ENCODE measurements around the gene NELL2.
"Not testable (repeated sequence)": the region's sequence is repeated elsewhere in the genome, so short reads cannot be mapped to it uniquely, and the experiment has no call there.

The NELL2 gene

DNA sequence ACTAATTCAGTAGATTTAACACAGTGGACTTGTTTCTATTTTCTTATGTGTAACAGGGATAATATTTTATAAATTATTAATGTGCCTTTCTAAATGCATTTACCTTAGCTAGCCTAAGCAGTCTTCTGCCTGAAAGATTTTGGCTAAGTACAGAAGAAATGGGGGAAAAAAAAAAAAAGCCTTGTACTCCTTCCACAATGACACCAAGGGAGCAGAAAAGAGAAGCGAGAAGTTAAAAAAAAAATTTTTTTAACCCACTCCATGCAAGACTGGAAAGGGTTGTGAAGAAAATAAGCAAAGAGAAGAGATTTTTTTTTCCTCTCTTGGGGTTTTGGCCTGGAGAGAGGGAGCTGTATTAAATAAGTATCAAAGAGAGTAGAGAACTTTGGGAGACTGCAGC, 28.7 kb downstream of the NELL2 start:
- DNase-seq = no peak

DNA sequence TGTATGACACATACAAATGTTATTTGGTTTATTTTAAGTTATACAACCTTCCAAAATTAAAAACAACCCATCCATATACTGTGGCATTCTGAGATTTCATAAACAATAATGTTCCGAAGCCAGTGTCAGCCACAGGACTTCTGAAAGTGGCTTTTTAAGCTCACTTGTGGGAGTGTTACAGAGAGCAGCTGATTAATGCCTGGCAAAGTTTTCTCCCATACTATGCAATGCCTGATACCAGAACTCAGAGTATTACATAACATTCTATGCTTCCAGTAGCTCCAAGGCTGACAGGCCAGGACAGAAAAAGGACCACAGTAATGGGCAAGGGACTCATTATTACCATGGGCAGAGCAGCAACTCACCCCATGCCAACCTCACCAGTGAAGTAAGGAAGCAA, 29.3 kb downstream of the NELL2 start:
- no peak for DNase-seq

GRCh38 chr12:44842669-44843068, 33.4 kb downstream of the NELL2 start:
- no peak for DNase-seq

DNA sequence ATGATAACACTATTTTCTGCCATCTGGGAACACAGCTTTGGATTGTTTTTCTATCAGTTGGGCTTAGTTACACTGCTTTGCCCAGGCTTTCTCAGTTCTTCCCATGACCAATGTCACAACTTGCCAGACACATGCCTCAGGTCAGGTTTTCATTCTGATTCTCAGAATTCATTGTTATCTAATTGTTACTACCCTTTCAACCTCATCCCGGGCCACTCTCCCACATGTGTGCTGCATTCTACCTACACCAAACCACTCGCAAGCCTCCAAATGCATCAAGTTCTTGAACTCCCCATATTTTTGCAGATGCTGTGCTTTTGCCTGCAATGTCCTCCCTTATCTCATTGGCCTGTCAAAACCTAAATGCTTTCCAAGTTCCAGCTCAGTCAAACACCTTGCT, 36.3 kb downstream of the NELL2 start:
- no peak for DNase-seq

GRCh38 chr12:44837114-44837755, 38.9 kb downstream of the NELL2 start:
- no peak for DNase-seq

GRCh38 chr12:44835641-44836379, 40.3 kb downstream of the NELL2 start:
- no peak for DNase-seq

GRCh38 chr12:44834996-44835395, 41.1 kb downstream of the NELL2 start:
- DNase-seq = not testable (repeated sequence)

DNA sequence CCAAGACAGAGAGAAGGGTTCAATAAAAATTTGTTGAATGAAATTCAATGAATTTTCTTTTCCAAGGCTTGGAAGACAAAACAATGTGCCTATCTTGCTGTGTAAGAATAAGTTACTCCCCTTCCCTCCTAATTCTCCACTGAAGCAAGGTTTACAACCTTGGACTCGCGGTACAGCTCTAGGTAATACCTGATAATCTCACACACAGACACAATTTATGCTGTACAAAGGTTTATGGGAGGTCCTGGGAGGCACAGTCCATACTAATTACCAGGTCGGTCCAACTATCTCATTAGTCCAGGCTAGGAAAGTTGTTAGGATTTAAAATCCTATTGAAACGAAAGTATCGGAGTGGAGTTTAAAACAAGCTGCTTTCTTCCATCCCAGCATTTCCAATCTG, 42.6 kb downstream of the NELL2 start:
- no peak for DNase-seq

GRCh38 chr12:44830566-44831055, 45.5 kb downstream of the NELL2 start:
- DNase-seq = no peak

DNA sequence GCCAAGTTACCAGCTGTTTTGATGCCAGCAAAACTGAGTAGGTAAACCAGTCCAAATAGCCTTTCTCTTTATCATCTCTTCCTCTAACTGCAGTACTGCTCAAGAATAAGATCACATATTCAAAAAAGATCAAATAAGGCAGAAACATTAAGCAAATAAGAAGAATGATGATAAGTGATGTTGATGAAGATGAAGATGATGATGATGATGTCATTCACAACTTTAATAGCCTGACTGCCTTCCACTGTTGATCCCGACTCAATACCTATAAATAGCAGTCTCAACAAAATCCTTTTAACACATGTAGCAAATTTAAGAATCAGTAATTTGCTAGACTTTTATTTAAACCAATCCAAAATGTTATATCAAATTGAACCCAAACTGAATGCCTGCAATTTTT, 47.1 kb downstream of the NELL2 start:
- no peak for DNase-seq

- DNase-seq = no peak
Observed at GRCh38 chr12:44827832-44828438, 48.2 kb downstream of the NELL2 start.

GRCh38 chr12:44821702-44822101, 54.4 kb downstream of the NELL2 start:
- not testable (repeated sequence) for DNase-seq

GRCh38 chr12:44819884-44820283, 56.2 kb downstream of the NELL2 start:
- DNase-seq = no peak

DNA sequence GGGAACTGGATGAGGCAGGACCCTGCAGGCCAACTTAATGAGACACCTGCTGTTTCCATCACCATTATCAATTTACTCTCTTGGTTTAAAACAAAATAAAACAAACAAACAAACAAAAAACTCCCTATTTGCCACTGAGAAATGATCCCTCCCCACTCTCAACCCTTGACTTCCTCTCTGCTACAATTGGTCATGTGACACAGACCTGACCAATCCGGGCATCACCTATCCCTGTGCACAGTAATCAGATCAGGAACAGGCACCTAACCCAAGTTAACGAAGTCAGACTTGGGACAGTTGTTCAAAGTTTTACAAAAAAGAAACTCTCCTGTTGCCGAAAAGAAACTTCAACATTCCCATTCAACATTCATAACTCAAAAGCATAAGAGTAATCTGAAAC, 58.4 kb downstream of the NELL2 start:
- DNase-seq = no peak

DNA sequence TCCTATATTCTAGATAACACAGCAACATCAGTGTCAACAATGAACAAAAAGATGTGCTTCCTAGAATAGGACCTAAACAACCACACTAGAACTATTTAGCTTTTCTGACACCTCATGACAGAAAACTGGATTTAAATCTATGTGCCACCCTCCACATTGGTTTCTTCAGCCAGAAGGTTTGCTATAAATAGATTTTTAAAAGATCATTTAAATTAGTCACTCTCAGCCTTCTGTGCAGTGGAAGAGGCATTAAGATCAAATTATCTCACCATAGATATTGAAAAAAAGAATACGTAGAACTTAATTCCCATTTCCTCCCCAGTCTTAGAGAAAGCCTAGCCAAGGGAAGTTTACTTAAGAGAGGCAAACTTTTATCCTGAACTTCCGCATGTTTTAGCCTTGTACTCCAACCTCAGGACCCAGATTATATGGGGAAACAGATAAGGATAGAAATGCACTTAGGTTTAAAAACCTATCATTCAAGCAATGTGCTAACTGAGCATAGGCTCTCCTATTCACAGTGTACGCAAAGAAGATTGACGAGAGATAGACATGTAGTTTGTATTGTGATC, 59.6 kb downstream of the NELL2 start:
- DNase-seq = no peak

DNA sequence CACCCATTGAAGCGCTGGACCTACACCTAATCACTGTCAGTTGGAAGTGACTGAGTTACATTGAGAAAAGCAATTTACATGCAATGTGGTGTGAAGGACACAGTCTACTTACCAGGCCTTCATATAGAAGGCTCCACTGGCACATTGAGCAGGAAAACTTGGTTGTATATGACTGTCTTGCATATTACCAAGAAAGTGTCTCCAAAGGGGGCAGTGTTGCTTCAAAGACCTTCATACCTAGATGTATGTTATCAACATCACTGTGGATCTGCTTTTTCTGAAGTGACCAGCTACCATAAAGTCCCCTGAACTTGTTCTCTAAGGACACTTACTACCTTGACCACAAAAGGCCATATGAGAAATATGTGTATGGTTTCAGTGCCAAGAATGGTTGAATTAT, 64.1 kb downstream of the NELL2 start:
- DNase-seq = no peak

- DNase-seq = no peak
Observed at GRCh38 chr12:44804068-44804467, 72.0 kb downstream of the NELL2 start.

- DNase-seq = no peak
Observed at GRCh38 chr12:44795970-44796369, 80.1 kb downstream of the NELL2 start.

GRCh38 chr12:44788731-44789130, 87.4 kb downstream of the NELL2 start:
- no peak for DNase-seq

- DNase-seq = no peak
Observed at GRCh38 chr12:44780221-44780790, 95.8 kb downstream of the NELL2 start.

DNA sequence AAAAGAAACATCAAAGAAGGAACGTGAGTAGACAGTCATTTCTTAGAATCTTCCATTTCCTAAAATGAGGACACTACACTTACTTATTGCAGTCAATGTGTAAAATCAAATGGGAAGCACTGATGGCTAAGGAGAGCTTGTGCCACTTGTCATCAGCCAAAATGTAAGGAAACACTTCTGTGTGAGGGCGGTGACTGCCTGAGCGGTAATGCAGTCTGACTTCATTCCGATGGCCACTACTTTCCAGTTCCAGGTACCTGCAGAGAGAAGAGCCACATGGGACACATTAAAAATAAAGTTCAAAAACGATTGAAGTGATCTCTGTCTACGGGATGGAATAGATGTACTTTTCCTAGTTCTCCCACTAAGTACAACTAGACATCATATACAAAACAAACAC, 96.3 kb downstream of the NELL2 start:
- DNase-seq = no peak

GRCh38 chr12:44778863-44779262, 97.3 kb downstream of the NELL2 start:
- no peak for DNase-seq

GRCh38 chr12:44777044-44777443, 99.1 kb downstream of the NELL2 start:
- no peak for DNase-seq

GRCh38 chr12:44775901-44776300, 100.2 kb downstream of the NELL2 start:
- DNase-seq = no peak
